C4-2B (cell line): ENCODE results near the gene KCNMB3.

Experiments used
- H3K27ac ChIP-seq: fragments of 450-650 bp; 2 replicates; pipeline ENCODE4 v1.5.1; 2017
- CTCF ChIP-seq: fragments of 450-650 bp; conservative IDR thresholded peaks from 2 replicates; pipeline ENCODE4 v1.5.1; 2017; ENCODE audit warnings: mild to moderate bottlenecking
- ZFX ChIP-seq: fragments of 450-650 bp; IDR thresholded peaks from 2 replicates; pipeline ENCODE4 v1.6.1; 2017

KCNMB3 gene

GRCh38 chr3:179200790-179201189 lies 50.1 kb downstream of the KCNMB3 start:
- TF ChIP-seq CTCF: no peak
- TF ChIP-seq ZFX: no peak

GRCh38 chr3:179196700-179197099 lies 54.2 kb downstream of the KCNMB3 start:
- TF ChIP-seq ZFX (no peak), CTCF (no peak)
- no peak overlapping the region for H3K27ac ChIP-seq

More at GRCh38 chr3:179200790-179201189, 50.1 kb downstream of the KCNMB3 start:
- H3K27ac ChIP-seq: no peak overlapping the region

- H3K27ac ChIP-seq: no peak overlapping the region
- TF ChIP-seq CTCF (no peak), ZFX (no peak)
Measured at GRCh38 chr3:179196098-179196497, 54.8 kb downstream of the KCNMB3 start.

- no peak overlapping the region for H3K27ac ChIP-seq
- TF ChIP-seq CTCF (no peak), ZFX (no peak)
Measured at GRCh38 chr3:179194931-179195330, 56.0 kb downstream of the KCNMB3 start.
